Pancreas (tissue), 10 donors: Measurements from ENCODE around the gene MT1F. TPM values are rescaled to one million over a fixed set of nuclear protein-coding genes. Genes with fewer than 3 reads are reported as not detected.
"Not testable (repeated sequence)": the region's sequence is repeated elsewhere in the genome, so short reads cannot be mapped to it uniquely, and the experiment has no call there.

Experiments used
- ATAC-seq, 4 donors: fragments of 200-7000 bp; cut with Tn5 transposase; one replicate each; pipeline versions ENCODE4 v1.8.0 to v1.9.1; 2020; ENCODE audit warnings: mild to moderate bottlenecking in 4 of 4, moderate library complexity in 4 of 4
- DNase-seq, 6 donors: peaks; one replicate each; pipeline ENCODE4 v3.0.0-alpha.2; 2020
- FAIRE-seq: peaks from 2 replicates; lab custom pipeline; 2012; peaks lifted over from hg19 to GRCh38; lab: Jason Lieb, UNC
- H3K27ac ChIP-seq, 4 donors: fragments of 200-600 bp; sonication (generic); 1 replicate in 3 of 4; 2 replicates in 1 of 4; pipeline versions ENCODE4 v1.5.0 to v1.8.0; 2020
- H3K27me3 ChIP-seq, 4 donors: fragments of 200-600 bp; one replicate each; pipeline ENCODE4 v1.8.0; 2021
- H3K36me3 ChIP-seq, 3 donors: fragments of 200-600 bp; sonication (generic) in 1 of 3; one replicate each; pipeline versions ENCODE4 v1.5.0 to v1.8.0; 2020 to 2021
- H3K4me1 ChIP-seq, 3 donors: fragments of 200-600 bp; one replicate each; pipeline ENCODE4 v1.8.0; 2021
- H3K4me3 ChIP-seq, 4 donors: fragments of 200-600 bp; sonication (generic) in 2 of 4; one replicate each; pipeline versions ENCODE4 v1.5.0 to v1.8.0; 2020 to 2021
- H3K9me3 ChIP-seq, 4 donors: fragments of 200-600 bp; one replicate each; pipeline ENCODE4 v1.8.0; 2021
- CTCF ChIP-seq, 4 donors: fragments of 200-600 bp; sonication (generic) in 3 of 4; IDR thresholded peaks; one replicate each; pipeline versions ENCODE4 v1.5.0 to v1.8.0; 2021; ENCODE audit warnings: antibody characterized with exemption in 4 of 4
- WGBS, 2 donors: extraction: QIAGEN DNeasy Blood & Tissue Kit; methylation state at CpG; one replicate each; pipeline ENCODE4 v1.1.7; 2013; 5-methylcytosine and 5-hydroxymethylcytosine counted together
- intact Hi-C, 3 donors: fragments of 100-400 bp; cut with DNase I; formaldehyde crosslinking; loops; one replicate each; pipeline versions ENCODE4 v1.11.1 to v1.14.2; 2022
- polyA plus RNA-seq, 2 donors: library from polyadenylated mRNA; stranded (reverse); fragments of 200-250 nt; gene quantifications; one replicate each; pipeline ENCODE4 v1.2.3, GENCODE V29; 2013
- total RNA-seq, 6 donors: library from RNA; stranded (reverse); fragmentation: NEBNext Ultra II Directional in 4 of 6; extraction: Animal tissue kit (Norgen Biotek cat#: 25700) in 4 of 6; gene quantifications; one replicate each; pipeline versions ENCODE4 v1.2.1 to v1.2.4, GENCODE V29; 2021 to 2023
- donor health status: healthy with polysubstance abuse.
- donor health status: DM: no; HTN: no; CAD: no; lungs with moderate emphysema.
- donor health status: DM: no; HTN: no; CAD: no.
- donor health status: control.
- donor health status: control.
- donor health status: Bipolar disorder and iron deficiency.
- donor health status: DM: yes; HTN: yes; CAD: no.
- donor health status: DM: no; HTN: no; CAD: no.
- donor health status: DM: no; HTN: no; CAD: no.
- donor health status: DM: yes; HTN: yes; CAD: no.

Gene MT1F
- total and polyA plus RNA-seq, 8 donors = 29.1 to 201 (median 48.3) TPM

- intact Hi-C loops = no loop called here
- Histone ChIP-seq H3K9me3 (no peaks in the 10 kb centered on the region), H3K27ac (peak overlapping the region in 2 of 4 donors; percentile 22 to 77), H3K27me3 (no peaks in the 10 kb centered on the region), H3K4me3 (peak overlapping the region in 3 of 4 donors; percentile 8 to 37 (median 25)), H3K4me1 (peaks cover 0 to 4% (median 2%) of the 10 kb centered on the region in 3 donors), H3K36me3 (no peaks in the 10 kb centered on the region)
- TF ChIP-seq CTCF (IDR thresholded peaks at IDR 0.05) = no peak
- DNase-seq = peak in 2 of 6 donors; percentile 41 to 46
- peak in 1 of 4 donors; percentile 2 for ATAC-seq
- no peak for FAIRE-seq
- WGBS, 2 donors = 22 to 40% methylated on average over 19 of the region's 19 CpGs
These were observed 12.3 kb downstream of the MT1F start for GRCh38 chr16:56669840-56670619.

GRCh38 chr16:56670620-56670934 lies 12.8 kb downstream of the MT1F start:
- TF ChIP-seq CTCF (IDR thresholded peaks at IDR 0.05) = no peak
- intact Hi-C loops = no loop called here
- H3K27ac ChIP-seq = no peak overlapping the region
- no peak for DNase-seq
- no peaks in the 10 kb centered on the region for H3K36me3 ChIP-seq
- H3K4me1 ChIP-seq = peaks cover 0 to 4% (median 2%) of the 10 kb centered on the region in 3 donors
- H3K27me3 ChIP-seq = no peaks in the 10 kb centered on the region
- no peak for FAIRE-seq
- H3K9me3 ChIP-seq = no peaks in the 10 kb centered on the region
- no peak for ATAC-seq
- 41 to 75% methylated on average over 2 of the region's 2 CpGs for WGBS, 2 donors
- peak overlapping the region in 2 of 4 donors; percentile 8 to 37 for H3K4me3 ChIP-seq

GRCh38 chr16:56671691-56672090 lies 13.9 kb downstream of the MT1F start:
- H3K27ac ChIP-seq, intact Hi-C loops, ATAC-seq, H3K4me3 ChIP-seq, H3K36me3 ChIP-seq, H3K4me1 ChIP-seq, DNase-seq, H3K9me3 ChIP-seq, H3K27me3 ChIP-seq, FAIRE-seq: not testable (repeated sequence)
- 33 to 47% methylated on average over 2 of the region's 2 CpGs for WGBS, 2 donors

- H3K9me3 ChIP-seq, intact Hi-C loops: not testable (repeated sequence)
These were observed 14.4 kb downstream of the MT1F start for GRCh38 chr16:56672171-56672570.

GRCh38 chr16:56672761-56673536 lies 15.2 kb downstream of the MT1F start:
- DNase-seq = no peak
- FAIRE-seq = no peak
- Histone ChIP-seq H3K27ac (no peak overlapping the region), H3K36me3 (no peaks in the 10 kb centered on the region), H3K4me3 (no peak overlapping the region), H3K27me3 (no peaks in the 10 kb centered on the region), H3K4me1 (peaks cover 1 to 4% (median 3%) of the 10 kb centered on the region in 3 donors), H3K9me3 (no peaks in the 10 kb centered on the region)
- intact Hi-C loops = no loop called here
- no peak for ATAC-seq
- TF ChIP-seq CTCF (IDR thresholded peaks at IDR 0.05) = no peak
- WGBS, 2 donors = 87 to 88% methylated on average over 11 of the region's 11 CpGs

More at GRCh38 chr16:56672171-56672570, 14.4 kb downstream of the MT1F start:
- not testable (repeated sequence) for H3K36me3 ChIP-seq, DNase-seq, ATAC-seq, H3K27me3 ChIP-seq, H3K4me1 ChIP-seq, FAIRE-seq, H3K4me3 ChIP-seq, H3K27ac ChIP-seq
- 71 to 85% methylated on average over 3 of the region's 3 CpGs for WGBS, 2 donors
